Measurements from ENCODE around the gene TLK2.

- TF ChIP-seq GFI1B (tag by site-specific recombination; IDR thresholded peaks at IDR 0.05) (no peak), TCF7L2 (IDR thresholded peaks at IDR 0.05; ENCODE audit: borderline replicate concordance, low read depth, low read length) (no peak), YY1 (tag by site-specific recombination; IDR thresholded peaks at IDR 0.05) (no peak), ZNF362 (tag by site-specific recombination; IDR thresholded peaks at IDR 0.05) (no peak)
- TF ChIP-seq, protein P1, sequence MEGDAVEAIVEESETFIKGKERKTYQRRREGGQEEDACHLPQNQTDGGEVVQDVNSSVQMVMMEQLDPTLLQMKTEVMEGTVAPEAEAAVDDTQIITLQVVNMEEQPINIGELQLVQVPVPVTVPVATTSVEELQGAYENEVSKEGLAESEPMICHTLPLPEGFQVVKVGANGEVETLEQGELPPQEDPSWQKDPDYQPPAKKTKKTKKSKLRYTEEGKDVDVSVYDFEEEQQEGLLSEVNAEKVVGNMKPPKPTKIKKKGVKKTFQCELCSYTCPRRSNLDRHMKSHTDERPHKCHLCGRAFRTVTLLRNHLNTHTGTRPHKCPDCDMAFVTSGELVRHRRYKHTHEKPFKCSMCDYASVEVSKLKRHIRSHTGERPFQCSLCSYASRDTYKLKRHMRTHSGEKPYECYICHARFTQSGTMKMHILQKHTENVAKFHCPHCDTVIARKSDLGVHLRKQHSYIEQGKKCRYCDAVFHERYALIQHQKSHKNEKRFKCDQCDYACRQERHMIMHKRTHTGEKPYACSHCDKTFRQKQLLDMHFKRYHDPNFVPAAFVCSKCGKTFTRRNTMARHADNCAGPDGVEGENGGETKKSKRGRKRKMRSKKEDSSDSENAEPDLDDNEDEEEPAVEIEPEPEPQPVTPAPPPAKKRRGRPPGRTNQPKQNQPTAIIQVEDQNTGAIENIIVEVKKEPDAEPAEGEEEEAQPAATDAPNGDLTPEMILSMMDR (tag by site-specific recombination; IDR thresholded peaks at IDR 0.05), result no peak
These were observed 97.8 kb downstream of the TLK2 start for GRCh38 chr17:62576382-62576781.

Data from HEK293 (cell line).